Measurements from ENCODE around the gene PIH1D1.
A peak's percentile ranks its signal among the peaks of the same experiment; 100 is the strongest.
"Not testable (repeated sequence)": the region's sequence is repeated elsewhere in the genome, so short reads cannot be mapped to it uniquely, and the experiment has no call there.

Gene PIH1D1

DNA sequence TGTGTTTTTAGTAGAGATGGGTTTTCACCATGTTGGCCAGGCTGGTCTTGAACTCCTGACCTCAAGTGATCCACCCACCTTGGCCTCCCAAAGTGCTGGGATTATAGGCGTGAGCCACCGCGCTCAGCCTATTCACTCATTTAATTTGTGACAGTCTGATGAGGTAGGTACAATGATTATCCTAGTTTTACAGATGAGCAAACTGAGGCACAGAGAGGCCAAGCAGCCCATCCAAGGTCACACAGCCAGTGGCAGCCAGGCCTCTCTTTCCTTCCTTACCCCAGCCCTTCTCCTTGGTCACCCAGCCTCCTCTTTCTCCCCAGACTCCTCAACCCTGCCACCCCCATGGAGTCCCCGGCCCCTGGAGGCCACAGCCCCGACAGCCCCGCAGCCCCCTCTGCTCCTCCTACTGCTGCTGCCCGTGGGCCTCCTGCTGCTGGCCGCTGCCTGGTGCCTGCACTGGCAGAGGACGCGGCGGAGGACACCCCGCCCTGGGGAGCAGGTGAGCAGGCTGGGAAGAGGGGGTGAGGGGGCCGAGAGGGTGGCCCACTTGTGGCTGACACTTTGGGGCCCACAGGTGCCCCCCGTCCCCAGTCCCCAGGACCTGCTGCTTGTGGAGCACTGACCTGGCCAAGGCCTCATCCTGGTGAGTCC, 28.5 kb upstream of the PIH1D1 start:
- DNase-seq = no peak

DNA sequence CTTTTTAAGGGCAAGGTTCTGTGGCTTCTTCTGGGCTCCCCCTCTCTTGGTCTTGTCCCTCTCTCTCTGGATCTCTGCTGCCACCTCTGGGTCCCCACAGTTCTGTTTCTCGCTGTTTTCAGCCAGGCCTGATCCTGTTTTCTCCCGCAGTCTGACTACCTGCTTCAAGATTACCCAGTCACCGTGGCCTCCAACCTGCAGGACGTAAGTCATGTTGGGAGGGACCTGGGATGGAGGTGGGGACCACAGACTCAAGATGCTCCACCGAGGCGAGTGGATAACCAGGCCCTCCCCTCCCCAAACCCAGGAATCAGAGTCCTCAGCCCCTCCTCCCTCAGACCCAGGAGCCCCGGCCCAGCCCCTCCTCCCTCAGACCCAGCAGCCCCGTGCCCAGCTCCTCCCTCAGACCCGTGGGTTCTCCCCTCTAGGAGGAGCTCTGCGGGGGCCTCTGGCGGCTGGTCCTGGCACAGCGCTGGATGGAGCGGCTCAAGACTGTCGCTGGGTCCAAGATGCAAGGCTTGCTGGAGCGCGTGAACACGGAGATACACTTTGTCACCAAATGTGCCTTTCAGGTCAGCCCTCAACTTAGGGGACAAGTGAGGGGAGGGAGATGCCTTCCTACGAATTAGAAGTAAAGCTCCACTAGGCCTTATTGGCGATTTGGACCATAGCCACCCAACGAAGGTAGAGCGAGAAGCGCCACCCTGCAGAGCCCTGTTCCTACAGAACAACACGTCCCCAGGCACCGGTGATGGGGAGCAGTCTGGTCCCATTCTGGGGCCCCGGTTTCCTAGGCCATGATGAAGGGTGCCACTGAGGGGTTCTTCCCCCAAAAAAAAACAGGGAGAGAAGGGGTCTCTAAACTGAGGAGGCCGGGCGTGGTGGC, 24.6 kb upstream of the PIH1D1 start:
- no peak for DNase-seq

DNA sequence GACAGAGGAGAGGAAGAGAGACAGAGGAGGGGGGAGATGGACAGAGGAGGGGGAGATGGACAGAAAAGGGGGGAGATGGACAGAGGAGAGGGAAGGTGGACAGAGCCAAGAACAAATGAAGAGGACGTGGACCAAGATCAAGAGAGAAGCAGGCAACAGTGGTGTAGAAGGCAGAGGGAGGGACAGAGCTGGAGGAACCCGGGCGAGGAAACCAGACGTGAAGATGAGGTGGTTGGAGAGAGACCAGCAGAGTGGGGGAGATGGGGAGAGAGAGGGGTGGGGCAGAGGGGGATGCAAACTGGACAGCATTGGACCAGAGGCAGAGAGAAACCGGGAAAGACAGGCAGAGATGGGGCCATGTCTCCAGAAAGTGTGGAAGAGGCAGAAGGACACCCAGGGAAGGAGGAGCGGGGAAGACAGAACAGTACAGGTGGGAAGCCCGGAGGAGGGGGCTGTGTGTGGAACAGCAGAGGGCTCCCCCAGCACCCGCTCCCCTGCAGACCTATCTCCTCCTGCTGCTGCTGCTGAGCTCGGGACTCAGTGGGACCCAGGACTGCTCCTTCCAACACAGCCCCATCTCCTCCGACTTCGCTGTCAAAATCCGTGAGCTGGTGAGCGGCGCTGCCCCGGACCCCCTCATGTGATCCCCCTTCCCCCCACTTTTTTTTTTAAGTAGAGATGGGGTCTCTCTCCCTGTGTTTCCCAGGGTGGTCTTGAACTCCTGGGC, 23.7 kb upstream of the PIH1D1 start:
- no peak for DNase-seq

DNA sequence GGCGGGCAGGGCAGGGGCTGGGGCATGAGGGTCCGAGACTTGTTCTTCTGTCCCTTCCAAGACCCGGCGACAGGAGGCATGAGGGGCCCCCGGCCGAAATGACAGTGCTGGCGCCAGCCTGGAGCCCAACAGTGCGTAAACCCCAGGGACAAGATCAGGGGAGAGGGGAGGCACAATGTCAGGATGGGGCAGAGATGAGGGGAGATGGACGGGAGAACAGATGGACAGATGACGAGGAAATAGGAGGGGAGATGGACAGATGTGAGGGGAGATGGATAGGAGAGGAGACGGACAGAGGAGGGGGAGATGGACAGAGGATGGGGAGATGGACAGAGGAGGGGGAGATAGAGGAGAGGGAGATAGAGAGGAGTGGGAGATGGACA, 22.9 kb upstream of the PIH1D1 start:
- no peak for DNase-seq

DNA sequence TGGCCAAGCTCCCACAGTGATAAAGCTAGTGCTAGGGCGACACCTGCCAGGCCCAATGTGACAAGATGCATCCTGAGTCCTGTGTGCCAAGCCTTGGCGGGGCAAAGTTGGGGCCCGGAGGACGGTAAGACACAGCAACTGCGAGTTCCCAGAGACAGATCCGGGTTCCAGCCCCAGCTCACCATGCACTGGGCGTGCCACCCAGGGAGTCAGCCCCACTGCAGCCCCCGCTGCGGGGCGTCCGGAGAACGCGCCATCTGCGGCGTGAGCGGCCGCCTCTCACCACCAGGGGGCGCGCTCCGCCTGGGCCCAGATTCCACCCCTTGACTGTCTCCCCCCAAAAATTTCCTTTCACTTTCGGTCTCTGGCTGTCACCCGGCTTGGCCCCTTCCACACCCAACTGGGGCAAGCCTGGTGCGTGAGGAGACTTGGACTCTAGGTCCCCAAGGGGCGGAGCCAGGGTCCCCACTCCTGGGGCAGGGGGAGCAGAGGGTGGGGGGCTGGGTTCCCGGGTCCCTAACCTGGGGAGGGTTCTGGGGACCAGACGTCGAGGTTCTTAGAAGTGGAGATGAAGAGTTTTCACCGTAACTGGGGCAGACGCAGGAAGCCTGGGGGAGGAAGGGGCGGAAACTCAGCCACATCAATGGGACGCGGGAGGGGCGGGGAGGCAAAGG, 22.4 kb upstream of the PIH1D1 start, which contains the start of gene FLT3LG:
Gene FLT3LG (plus strand): TSS at position 348 of the 674 bp plus-strand sequence. CDS start 425 bp downstream, outside the sequence.
- peak; percentile 9 for DNase-seq

DNA sequence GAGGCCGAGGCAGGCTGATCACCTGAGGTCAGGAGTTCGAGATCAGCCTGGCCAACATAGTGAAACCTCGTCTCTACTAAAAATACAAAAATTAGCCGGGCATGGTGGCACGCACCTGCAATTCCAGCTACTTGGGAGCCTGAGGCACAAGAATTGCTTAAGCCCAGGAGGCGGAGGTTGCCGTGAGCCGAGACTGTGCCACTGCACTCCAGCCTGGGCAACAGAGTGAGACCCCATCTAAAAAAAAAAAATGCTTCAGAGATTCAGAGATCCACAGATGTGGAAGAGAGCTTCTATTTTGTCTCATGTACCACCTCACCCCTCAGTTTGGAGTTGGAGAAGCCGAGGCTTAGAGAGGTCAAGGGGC, 21.9 kb upstream of the PIH1D1 start:
- DNase-seq = not testable (repeated sequence)

DNA sequence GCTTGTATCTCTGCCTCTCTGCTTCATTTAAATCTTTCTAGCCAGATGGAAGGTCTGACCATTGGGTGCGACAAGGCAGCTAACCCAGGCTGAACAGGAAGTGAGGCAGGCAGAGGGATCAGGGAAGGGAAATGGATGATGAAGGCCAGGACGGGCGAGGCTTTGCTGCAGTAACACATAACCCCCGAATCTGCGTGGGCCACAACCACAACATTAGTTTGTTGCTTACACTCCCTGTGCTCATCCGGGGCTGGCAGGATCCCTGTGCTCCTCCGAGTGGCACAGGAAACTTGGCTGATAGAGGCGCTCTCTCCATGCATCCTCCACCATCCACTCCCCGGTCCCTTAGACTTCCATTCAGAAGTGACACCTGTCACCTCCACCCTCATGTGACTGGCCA, 21.3 kb upstream of the PIH1D1 start:
- no peak for DNase-seq

DNA sequence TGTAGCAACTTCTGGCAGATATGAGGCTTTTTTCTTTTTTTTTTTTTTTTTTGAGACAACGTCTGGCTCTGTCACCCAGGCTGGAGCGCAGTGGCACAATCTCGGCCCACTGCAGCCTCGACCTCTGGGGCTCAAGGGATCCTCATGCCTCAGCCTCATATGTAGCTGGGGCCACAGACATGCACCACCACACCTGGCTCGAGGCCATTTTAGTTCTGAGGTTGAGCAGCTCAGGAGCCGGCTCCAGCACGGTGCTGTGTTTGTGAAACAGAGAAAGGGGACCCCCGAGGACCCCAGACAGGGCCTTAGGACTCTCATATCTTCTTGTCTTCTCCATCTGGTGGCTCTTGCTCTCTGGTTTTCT, 19.0 kb upstream of the PIH1D1 start:
- no peak for DNase-seq

DNA sequence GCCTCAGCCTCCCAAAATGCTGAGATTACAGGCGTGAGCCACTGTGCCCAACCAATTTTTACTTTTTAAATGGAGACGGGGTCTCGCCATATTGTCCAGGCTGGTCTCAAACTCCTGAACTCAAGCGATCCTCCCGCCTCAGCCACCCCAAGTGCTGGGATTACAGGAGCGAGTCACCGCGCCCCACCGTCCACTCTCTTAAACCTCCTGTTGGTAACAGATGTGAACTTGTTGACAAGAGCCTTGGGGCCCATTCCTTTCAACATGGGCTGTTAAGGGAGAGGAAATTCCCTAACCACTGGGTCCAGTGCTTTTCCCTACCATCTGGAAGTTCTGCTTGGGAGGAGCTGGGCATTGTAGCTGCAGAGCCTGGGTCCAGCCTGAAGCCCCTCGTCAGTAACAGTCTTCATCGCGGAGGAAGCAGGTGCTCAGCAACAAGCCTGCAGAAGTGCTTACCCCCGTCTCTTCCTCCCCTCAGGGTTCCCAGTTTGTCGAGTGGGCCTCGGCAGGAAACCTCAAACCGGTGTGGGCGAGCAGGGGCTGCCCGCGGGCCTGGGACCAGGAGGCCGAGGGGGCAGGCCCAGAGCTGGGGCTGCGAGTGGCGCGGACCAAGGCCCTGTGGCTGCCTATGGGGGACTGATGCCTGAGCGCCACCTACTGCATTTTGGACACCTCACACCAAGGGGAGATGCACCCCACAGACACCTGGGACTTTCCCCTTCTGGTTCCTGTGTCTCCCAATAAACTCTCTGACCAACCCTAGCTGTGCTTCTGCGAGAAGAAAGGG, 18.4 kb upstream of the PIH1D1 start:
- DNase-seq = no peak

DNA sequence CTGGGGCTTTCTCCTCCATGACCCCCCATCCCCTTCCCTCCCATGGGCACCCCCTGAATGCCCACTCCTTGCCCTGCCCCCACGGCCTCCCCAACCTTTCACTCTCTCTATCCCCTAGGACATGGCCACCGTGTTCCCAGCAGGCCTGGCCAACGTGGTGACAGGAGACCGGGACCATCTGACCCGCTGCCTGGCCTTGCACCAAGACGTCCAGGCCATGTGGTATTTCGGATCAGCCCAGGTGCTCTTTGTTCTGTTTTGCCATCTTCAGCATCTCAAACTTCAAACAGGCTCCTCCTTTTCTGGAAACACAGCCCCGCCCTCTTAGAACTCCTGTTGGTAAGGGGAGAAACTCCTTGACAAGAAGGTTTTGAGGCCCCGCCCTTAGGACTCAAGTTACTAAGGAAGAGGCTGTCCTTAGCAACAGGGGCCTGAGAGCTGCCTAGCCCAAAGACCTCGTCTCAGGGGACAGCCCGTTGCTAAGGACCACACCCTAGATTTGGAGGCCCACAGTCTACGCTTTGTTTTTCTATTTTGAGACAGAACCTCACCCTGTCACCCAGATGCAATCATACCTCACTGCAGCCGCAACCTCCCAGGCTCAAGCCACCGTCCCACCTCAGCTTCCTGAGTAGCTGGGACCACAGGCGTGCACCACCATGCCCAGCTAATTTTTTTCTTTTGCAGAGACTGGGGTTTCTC, 17.3 kb upstream of the PIH1D1 start:
- DNase-seq = no peak

DNA sequence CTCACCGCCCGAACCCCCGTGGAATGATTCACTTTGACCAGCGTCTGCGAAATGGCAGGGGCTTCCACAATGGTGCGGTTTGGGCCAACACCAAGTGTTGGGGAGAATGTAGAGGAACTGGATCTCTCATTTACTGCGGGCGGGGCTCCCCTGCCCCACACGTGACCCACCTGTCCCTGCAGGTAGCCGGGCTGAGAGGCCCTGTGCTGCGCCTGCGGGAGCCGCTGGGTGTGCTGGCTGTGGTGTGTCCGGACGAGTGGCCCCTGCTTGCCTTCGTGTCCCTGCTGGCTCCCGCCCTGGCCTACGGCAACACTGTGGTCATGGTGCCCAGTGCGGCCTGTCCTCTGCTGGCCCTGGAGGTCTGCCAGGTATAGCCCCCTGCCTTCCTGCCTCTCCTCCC, 16.6 kb upstream of the PIH1D1 start:
- no peak for DNase-seq

DNA sequence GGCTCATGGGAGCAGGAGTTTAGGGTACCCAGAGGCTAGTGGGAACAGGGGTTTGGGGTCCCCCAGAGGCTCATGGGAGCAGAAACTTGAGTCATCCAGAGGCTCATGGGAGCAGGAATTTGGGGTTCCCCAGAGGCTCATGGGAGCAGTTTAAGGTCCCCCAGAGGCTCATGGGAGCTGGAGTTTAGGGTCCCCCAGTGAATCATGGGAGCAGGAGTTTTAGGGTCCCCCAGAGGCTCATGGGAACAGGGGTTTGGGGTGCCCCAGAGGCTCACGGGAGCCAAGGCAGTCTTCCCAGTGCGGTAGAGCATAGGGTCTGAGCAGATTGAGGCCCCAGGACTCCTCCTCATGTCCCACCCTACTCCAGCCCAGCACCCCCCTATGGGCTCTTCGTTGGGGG, 13.8 kb upstream of the PIH1D1 start:
- no peak for DNase-seq

DNA sequence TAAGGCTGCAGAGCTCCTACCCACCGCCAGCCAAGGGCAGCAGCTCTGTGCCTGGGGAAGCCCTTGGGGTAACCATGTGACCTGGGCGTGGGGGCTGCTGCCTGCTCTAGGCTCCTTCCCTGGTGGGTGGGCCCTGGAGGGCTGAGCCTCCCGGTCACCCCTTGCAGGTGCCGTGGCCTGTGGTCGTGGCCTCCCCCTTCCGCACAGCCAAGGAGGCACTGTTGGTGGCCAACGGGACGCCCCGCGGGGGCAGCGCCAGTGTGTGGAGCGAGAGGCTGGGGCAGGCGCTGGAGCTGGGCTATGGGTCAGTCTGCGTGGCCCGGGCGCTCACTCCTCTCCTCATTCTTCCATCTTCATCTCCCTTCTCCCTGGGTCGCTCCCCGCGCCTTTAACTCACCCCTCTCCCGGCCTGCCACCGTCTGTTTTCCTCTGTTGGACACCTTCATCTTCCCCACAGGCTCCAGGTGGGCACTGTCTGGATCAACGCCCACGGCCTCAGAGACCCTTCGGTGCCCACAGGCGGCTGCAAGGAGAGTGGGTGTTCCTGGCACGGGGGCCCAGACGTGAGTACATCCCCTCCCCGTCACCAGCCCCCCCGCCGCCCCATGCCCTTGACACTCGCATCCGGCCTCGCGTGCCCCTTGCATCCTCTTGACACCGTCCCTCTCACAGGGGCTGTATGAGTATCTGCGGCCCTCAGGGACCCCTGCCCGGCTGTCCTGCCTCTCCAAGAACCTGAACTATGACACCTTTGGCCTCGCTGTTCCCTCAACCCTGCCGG, 12.5 kb upstream of the PIH1D1 start:
- no peak for DNase-seq

DNA sequence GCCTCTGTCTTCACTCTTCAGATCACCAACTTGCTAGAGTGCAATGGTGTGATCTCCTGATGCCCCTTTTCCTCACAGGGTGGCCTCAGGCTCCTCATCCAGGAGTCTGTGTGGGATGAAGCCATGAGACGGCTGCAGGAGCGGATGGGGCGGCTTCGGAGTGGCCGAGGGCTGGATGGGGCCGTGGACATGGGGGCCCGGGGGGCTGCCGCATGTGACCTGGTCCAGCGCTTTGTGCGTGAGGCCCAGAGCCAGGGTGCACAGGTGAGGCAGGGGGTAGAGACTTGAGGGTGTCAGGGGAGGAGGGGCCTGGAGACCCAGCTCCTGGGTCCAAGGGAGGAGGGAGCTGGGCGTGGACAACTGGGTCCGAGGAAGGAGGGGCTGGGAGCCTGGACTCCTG, 10.9 kb upstream of the PIH1D1 start:
- no peak for DNase-seq

DNA sequence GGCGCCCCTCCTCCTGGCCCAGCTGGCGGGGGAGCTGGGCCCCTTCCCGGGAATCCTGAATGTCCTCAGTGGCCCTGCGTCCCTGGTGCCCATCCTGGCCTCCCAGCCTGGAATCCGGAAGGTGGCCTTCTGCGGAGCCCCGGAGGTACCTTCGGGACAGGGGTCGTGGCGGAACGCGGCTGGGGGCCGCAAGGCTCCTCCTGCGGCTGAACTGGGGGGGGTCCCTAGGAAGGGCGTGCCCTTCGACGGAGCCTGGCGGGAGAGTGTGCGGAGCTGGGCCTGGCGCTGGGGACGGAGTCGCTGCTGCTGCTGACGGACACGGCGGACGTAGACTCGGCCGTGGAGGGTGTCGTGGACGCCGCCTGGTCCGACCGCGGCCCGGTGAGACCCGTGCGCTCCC, 10.0 kb upstream of the PIH1D1 start:
- no peak for DNase-seq

DNA sequence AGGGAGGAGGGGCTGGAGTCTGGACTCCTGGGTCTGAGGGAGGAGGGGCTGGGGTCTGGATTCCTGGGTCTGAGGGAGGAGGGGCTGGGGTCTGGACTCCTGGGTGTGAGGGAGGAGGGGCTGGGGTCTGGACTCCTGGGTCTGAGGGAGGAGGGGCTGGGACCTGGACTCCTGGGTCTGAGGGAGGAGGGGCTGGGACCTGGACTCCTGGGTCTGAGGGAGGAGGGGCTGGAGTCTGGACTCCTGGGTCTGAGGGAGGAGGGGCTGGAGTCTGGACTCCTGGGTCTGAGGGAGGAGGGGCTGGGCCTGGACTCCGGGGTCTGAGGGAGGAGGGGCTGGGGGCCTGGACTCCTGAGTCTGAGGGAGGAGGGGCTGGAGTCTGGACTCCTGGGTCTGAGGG, 9.5 kb upstream of the PIH1D1 start:
- not testable (repeated sequence) for DNase-seq

DNA sequence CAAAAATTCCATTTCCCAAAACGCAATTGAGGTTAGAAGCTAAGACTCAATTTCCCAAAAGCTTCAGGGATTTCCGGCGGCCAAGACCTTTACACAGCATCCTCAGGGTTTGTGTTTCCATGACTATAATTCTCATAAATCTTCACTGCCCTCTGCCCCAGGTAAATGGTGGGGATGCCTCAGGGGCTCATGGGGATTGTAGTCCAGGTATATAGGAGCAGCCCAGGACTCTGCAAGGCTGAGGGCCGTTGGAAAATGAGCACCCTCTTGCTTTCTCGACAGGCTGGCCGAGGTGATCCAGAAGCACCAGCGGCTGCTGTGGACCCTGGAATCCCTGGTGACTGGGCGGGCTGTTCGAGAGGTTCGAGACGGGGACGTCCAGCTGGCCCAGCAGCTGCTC, 7.8 kb upstream of the PIH1D1 start:
- DNase-seq = no peak

DNA sequence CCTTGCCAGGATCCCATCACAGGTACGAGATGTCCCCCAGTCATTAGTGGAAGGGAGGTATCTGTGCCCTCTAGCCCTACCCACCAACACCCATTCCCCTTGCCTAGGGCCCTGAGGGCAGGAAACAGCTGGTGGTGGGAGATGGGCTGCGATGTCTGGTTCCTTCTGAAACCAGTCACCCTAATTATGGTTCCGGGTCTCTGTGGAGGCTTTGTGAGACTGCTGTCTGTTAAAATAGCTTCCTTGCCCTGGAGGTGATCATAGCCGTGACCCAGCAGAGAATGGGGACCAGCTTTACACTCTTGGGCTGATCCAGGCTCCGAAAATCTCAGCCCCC, 6.9 kb upstream of the PIH1D1 start:
- DNase-seq = no peak

DNA sequence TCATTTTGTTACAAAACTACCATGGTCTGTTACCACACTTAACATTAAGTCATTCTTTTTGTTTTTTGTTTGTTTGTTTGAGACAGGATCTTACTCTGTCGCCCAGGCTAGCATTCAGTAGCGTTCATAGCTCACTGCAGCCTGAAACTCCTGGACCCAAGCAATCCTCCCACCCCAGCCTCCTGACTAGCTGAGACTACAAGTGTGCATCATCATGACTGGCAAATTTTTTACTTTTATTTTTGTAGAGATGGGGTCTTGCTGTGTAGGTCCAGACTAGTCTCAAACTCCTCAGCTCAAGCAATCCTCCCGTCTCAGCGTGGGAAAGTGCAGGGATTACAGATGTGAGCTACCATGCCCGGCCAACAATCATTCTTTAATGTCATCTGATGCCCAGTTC, 4.7 kb upstream of the PIH1D1 start:
- DNase-seq = no peak

DNA sequence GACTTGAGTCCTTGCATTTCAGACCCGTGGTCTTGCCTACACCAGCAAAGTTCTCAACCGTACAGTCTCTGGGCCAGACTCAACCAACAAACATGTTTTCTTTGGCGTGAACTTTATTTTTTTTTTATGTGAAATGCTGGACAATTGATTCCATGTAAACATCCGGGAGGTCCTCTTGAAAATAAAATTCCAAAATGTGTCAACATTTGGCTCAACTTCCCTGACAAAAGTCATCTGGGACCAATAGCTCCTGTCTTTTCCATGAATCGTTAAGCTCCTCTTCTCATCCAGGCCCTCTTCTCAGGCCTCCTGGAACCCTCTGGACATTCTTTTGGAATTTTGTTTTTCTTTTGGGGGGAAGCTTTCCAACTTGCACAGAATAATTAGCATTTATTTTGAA, 4.2 kb upstream of the PIH1D1 start:
- no peak for DNase-seq

DNA sequence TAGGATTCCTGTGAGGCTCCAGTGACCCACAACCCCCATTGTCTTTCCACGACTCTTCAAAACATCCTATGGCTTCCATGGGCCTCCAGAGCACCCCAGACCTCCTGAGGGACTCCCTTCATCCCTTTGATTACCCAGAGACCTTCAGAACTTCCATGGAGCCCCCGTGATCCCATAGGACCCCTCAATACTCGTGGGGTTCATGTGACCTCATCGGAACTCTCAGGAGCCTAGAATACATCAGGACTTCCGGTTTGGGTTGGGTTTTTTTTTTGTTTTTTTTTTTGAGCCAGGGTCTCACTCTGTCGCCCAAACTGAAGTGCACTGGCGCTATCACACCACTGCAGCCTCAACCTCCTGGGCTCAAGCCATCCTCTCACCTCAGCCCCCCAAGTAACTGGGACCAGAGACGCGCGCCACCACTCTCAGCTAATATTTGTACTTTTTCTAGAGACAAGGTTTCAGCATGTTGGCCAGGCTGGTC, 2.2 kb upstream of the PIH1D1 start:
- DNase-seq = no peak

All from NCI-H1092 (cell line).